Sciatic nerve (tissue), 2 donors: ENCODE results near the gene VCY. TPM values are rescaled to one million over a fixed set of nuclear protein-coding genes. Genes with fewer than 3 reads are reported as not detected.
"Not testable (repeated sequence)": the region's sequence is repeated elsewhere in the genome, so short reads cannot be mapped to it uniquely, and the experiment has no call there.

Experiments
- ATAC-seq: fragments of 200-7000 bp; cut with Tn5 transposase; one replicate; pipeline ENCODE4 v1.9.1; 2020; ENCODE audit warnings: mild to moderate bottlenecking, moderate library complexity
- DNase-seq: peaks from one replicate; pipeline ENCODE4 v3.0.0-alpha.2; 2020; ENCODE audit warnings: low spot score
- intact Hi-C: fragments of 100-400 bp; cut with DNase I; formaldehyde crosslinking; loops from one replicate; pipeline ENCODE4 v1.14.2; 2022
- total RNA-seq: library from RNA; stranded (reverse); fragmentation: NEBNext Ultra II Directional; extraction: Animal tissue kit (Norgen Biotek cat#: 25700); gene quantifications from one replicate; pipeline ENCODE4 v1.2.1, GENCODE V29; 2021
- donor health status: DM: no; HTN: no; CAD: no.
- donor health status: DM: no; HTN: no; CAD: no.

Gene VCY
- not detected for total RNA-seq

DNA sequence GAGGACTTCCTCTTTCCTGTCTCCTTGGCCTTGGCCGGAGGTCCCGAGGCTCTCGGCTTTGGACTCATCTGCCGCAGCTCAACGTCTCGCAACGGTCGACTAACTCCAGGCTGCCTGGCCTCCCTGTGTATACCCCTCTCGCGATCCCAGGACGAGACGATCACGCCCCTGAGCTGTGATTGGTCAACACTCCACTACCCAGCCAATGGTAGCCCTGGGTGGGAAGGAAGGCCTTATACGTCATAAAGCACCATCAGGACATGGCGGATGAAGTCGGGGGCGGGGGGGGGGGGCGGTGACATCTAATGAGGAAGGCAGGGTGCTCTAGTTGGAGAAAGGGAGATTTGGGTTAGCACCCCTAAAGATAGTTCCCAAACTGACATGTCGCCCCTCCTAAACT, at the start of gene VCY:
TSS of gene VCY (minus strand) at position 101 of the 400 bp plus-strand sequence. CDS start at position 68, 33 bp downstream.
- ATAC-seq, DNase-seq, intact Hi-C loops: not testable (repeated sequence)

DNA sequence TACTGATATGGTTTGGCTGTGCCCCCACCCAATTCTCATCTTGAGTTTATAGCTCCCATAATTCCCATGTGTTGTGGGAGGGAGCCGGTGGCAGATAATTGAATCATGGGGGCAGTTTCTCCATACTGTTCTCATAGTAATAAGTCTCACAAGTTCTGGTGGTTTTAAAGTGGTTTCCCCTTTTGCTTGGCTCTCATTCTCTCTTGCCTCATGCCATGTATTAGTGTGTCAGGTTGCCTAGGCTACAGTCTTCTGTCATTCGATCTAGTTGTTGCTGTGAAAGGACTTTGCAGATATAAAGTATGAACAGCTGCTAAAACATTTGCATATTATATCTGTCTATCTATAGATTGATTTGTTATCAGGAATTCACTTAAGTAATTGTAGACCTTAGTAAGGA, 44.1 kb upstream of the VCY start:
- intact Hi-C loops, DNase-seq, ATAC-seq: not testable (repeated sequence)

DNA sequence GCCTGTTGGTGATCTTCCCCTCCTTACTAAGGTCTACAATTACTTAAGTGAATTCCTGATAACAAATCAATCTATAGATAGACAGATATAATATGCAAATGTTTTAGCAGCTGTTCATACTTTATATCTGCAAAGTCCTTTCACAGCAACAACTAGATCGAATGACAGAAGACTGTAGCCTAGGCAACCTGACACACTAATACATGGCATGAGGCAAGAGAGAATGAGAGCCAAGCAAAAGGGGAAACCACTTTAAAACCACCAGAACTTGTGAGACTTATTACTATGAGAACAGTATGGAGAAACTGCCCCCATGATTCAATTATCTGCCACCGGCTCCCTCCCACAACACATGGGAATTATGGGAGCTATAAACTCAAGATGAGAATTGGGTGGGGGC, 25.6 kb upstream of the VCY start:
- intact Hi-C loops, ATAC-seq, DNase-seq: not testable (repeated sequence)

DNA sequence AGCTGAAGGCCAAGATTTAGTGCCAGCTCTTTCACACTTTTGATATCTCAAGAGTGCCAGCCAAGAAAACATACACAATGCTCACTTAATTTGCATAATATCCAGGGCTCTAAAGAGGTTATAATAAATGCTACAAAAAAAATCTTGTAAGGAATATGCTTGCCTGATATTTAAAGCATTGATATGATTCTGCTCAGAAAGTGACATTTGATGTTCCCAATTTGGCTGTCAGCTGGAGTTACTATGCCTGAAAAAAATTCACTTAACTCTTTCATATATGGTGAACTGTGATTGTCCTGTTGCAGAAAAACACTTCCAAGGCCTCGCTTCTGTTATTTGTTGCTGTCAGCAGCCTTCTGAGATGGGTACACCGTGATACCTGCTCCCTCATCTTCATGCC, 43.9 kb downstream of the VCY start:
- intact Hi-C loops, ATAC-seq, DNase-seq: not testable (repeated sequence)

Other genes with a start within 250 kb of the VCY start
- not detected for gene VCY1B, start 69.8 kb upstream of the VCY start, total RNA-seq